ENCODE data around the gene MATN1.

DNA sequence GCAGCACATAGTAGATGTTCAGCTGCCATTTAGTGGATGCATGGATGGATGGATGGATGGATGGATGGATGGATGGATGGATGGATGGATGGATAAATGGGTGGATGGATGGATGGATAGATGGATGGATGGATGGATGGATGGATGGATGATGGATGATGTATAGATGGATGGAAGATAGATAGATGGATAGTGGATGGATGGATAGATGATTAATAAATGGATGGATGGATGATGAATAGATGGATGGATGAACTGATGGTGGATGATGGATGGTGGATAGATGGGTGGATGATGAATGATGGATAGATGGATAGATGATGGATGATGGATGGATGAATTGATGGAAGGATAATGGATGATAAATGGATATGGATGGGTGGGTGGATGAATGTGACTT lies 20.6 kb downstream of the MATN1 start:
- TF ChIP-seq POLR2A (IDR thresholded peaks at IDR 0.05; ENCODE audit: low read length) = no peak
- TF ChIP-seq, protein P1, sequence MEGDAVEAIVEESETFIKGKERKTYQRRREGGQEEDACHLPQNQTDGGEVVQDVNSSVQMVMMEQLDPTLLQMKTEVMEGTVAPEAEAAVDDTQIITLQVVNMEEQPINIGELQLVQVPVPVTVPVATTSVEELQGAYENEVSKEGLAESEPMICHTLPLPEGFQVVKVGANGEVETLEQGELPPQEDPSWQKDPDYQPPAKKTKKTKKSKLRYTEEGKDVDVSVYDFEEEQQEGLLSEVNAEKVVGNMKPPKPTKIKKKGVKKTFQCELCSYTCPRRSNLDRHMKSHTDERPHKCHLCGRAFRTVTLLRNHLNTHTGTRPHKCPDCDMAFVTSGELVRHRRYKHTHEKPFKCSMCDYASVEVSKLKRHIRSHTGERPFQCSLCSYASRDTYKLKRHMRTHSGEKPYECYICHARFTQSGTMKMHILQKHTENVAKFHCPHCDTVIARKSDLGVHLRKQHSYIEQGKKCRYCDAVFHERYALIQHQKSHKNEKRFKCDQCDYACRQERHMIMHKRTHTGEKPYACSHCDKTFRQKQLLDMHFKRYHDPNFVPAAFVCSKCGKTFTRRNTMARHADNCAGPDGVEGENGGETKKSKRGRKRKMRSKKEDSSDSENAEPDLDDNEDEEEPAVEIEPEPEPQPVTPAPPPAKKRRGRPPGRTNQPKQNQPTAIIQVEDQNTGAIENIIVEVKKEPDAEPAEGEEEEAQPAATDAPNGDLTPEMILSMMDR (IDR thresholded peaks at IDR 0.05) = no peak
- TF ChIP-seq MAX (IDR thresholded peaks at IDR 0.05) = no peak
- no peak for TF ChIP-seq JUNB (IDR thresholded peaks at IDR 0.05)
- TF ChIP-seq USF2 (IDR thresholded peaks at IDR 0.05) = no peak
